ENCODE measurements around the gene VGLL2.

The VGLL2 gene

GRCh38 chr6:117317261-117317660, 51.9 kb downstream of the VGLL2 start:
- no peaks in the 10 kb centered on the region for H3K27me3 Mint-ChIP-seq
- no peaks in the 10 kb centered on the region for H3K9me3 Mint-ChIP-seq
- H3K4me3 Mint-ChIP-seq = no peak overlapping the region
- H3K4me1 Mint-ChIP-seq (ENCODE audit: low read depth) = no peaks in the 10 kb centered on the region
- intact Hi-C loops (cut with micrococcal nuclease) = no loop called here
- H3K36me3 Mint-ChIP-seq (ENCODE audit: low read depth) = no peaks in the 10 kb centered on the region
- no peak overlapping the region for H3K27ac Mint-ChIP-seq
